Stimulated activated CD4-positive, alpha-beta T cell treated with anti-CD3 and anti-CD28 coated beads, TNF-alpha, amount 100 ng/mL, for 4 hours (primary cell): ENCODE results near the gene CTSS.
"Not testable (repeated sequence)": the region's sequence is repeated elsewhere in the genome, so short reads cannot be mapped to it uniquely, and the experiment has no call there.

ENCODE experiments used
- DNase-seq, 3 experiments: peaks; one replicate each; pipeline ENCODE4 v3.0.0-alpha.2; 2020; ENCODE audit warnings: low read depth in 3 of 3

The CTSS gene

GRCh38 chr1:150775276-150775675, 9.7 kb upstream of the CTSS start:
- no peak for DNase-seq

GRCh38 chr1:150772326-150772725, 6.7 kb upstream of the CTSS start:
- DNase-seq = no peak

- not testable (repeated sequence) for DNase-seq
Observed at GRCh38 chr1:150767704-150768103, 2.1 kb upstream of the CTSS start.

- not testable (repeated sequence) for DNase-seq
Observed at GRCh38 chr1:150765977-150766301, 361 bp upstream of the CTSS start.

- DNase-seq = no peak
Observed at GRCh38 chr1:150764617-150765101, 919 bp downstream of the CTSS start.

GRCh38 chr1:150763018-150763417, 2.6 kb downstream of the CTSS start:
- DNase-seq = no peak

GRCh38 chr1:150762552-150762951, 3.0 kb downstream of the CTSS start:
- DNase-seq = no peak

- DNase-seq = no peak
Observed at GRCh38 chr1:150761801-150762200, 3.8 kb downstream of the CTSS start.

GRCh38 chr1:150760013-150760412, 5.6 kb downstream of the CTSS start:
- DNase-seq = no peak

- DNase-seq = no peak
Observed at GRCh38 chr1:150753416-150753815, 12.2 kb downstream of the CTSS start.

GRCh38 chr1:150751443-150751842, 14.1 kb downstream of the CTSS start:
- DNase-seq = no peak

GRCh38 chr1:150749720-150750311, 15.8 kb downstream of the CTSS start:
- no peak for DNase-seq

- DNase-seq = no peak
Observed at GRCh38 chr1:150748878-150749719, 16.5 kb downstream of the CTSS start.

GRCh38 chr1:150730130-150730721, 35.4 kb downstream of the CTSS start:
- DNase-seq = no peak

GRCh38 chr1:150724336-150724735, 41.2 kb downstream of the CTSS start:
- no peak for DNase-seq

GRCh38 chr1:150720703-150721102, 44.9 kb downstream of the CTSS start, which contains the start of gene HORMAD1:
TSS of gene HORMAD1 (minus strand) at chr1:150720895. CDS start at chr1:150719505, 1,390 bp downstream.
- no peak for DNase-seq

- no peak for DNase-seq
Observed at GRCh38 chr1:150720098-150720497, 45.5 kb downstream of the CTSS start.

- DNase-seq = no peak
Observed at GRCh38 chr1:150718225-150718891, 47.2 kb downstream of the CTSS start.

GRCh38 chr1:150709031-150709430, 56.5 kb downstream of the CTSS start:
- not testable (repeated sequence) for DNase-seq

GRCh38 chr1:150708595-150708994, 57.0 kb downstream of the CTSS start:
- DNase-seq = no peak

GRCh38 chr1:150706091-150706490, 59.5 kb downstream of the CTSS start:
- DNase-seq = no peak

- DNase-seq = no peak
Observed at GRCh38 chr1:150703427-150703826, 62.2 kb downstream of the CTSS start.
